A673 (cell line): ENCODE data around the gene A3GALT2.

Experiments used
- EZH2 ChIP-seq: fragments of 200-600 bp; sonication (generic); IDR thresholded peaks from 2 replicates; pipeline ENCODE4 v1.6.1; 2017; ENCODE audit warnings: borderline replicate concordance, low read depth, mild to moderate bottlenecking, mixed read lengths, antibody characterized with exemption, low read length; ENCODE audit not compliant: poor library complexity, severe bottlenecking
- TF ChIP-seq, protein P1 (sequence below): fragments of 300-800, 200-600 bp; sonication (generic); conservative IDR thresholded peaks from 2 replicates; pipeline ENCODE4 v1.5.1; 2017; ENCODE audit warnings: low read depth, mild to moderate bottlenecking, antibody characterized with exemption, low read length, moderate library complexity, mixed read lengths

DNA sequence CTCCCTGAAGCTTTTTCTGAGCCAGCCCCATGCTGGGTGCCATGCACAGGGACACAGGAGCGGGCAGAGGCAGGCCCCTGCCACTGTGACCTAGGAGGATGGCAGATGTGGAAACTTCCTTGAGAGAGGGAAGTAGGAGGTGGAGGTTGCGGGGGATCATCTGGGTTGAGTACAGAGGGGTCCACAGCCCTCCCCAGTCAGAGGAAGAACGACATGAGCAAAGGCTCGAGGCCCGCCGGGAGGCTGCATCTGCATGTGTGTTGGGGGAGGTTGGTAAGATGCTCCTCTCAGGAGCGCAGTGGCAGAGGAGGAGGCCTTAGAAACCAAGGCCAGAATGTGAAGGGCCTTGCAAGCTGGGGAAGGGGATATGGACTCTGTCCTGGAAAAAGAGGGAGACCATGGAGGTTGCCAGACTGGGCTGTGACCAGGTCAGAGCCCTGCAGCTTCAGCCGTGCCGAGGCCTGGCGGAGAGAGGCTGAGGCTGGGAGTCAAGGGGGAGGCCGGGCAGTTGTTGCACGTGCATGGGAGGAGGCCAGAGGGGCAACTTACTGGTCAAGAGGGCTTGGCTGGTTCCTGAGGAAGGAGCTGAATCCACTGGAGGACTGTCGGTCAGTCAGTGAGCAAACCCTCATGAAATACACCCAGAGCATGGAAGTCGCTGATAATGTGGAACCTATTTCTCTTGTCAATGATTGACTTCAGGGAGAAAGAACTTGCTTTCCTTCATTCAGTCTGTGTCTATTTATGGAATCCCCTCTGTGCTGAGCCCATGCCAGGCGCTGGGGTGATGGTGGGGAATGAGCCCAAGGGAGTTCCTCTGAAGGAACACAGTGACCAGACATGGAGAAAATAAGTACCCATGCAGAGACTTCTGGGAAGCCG, 31.7 kb downstream of the A3GALT2 start:
- TF ChIP-seq, protein P1, sequence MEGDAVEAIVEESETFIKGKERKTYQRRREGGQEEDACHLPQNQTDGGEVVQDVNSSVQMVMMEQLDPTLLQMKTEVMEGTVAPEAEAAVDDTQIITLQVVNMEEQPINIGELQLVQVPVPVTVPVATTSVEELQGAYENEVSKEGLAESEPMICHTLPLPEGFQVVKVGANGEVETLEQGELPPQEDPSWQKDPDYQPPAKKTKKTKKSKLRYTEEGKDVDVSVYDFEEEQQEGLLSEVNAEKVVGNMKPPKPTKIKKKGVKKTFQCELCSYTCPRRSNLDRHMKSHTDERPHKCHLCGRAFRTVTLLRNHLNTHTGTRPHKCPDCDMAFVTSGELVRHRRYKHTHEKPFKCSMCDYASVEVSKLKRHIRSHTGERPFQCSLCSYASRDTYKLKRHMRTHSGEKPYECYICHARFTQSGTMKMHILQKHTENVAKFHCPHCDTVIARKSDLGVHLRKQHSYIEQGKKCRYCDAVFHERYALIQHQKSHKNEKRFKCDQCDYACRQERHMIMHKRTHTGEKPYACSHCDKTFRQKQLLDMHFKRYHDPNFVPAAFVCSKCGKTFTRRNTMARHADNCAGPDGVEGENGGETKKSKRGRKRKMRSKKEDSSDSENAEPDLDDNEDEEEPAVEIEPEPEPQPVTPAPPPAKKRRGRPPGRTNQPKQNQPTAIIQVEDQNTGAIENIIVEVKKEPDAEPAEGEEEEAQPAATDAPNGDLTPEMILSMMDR = no peak
- no peak for TF ChIP-seq EZH2
